Liver (tissue), 9 donors: ENCODE measurements around the gene SLC6A16. TPM values are rescaled to one million over a fixed set of nuclear protein-coding genes. Genes with fewer than 3 reads are reported as not detected.

Experiments used
- DNase-seq: peaks from one replicate; pipeline ENCODE4 v3.0.0-alpha.2; 2017; ENCODE audit warnings: low spot score
- H3K27ac ChIP-seq, 2 donors: one replicate each; pipeline ENCODE4 v1.7.0; 2013; ENCODE audit warnings: inconsistent platforms in 2 of 2, low read length in 2 of 2, control low read depth in 1 of 2, low read depth in 1 of 2, mild to moderate bottlenecking in 1 of 2
- H3K27me3 ChIP-seq, 4 donors: one replicate each; pipeline versions ENCODE4 v1.6.1 to v1.7.0; 2013; ENCODE audit warnings: low read length in 3 of 4, inconsistent platforms in 1 of 4, mild to moderate bottlenecking in 1 of 4, moderate library complexity in 1 of 4; ENCODE audit not compliant: control insufficient read depth in 4 of 4, insufficient read depth in 4 of 4
- H3K36me3 ChIP-seq, 4 donors: one replicate each; pipeline versions ENCODE4 v1.6.1 to v1.7.0; 2013; ENCODE audit warnings: low read length in 3 of 4, mild to moderate bottlenecking in 3 of 4, low read depth in 1 of 4, moderate library complexity in 1 of 4; ENCODE audit not compliant: control insufficient read depth in 4 of 4, insufficient read depth in 3 of 4
- H3K4me1 ChIP-seq, 4 donors: one replicate each; pipeline versions ENCODE4 v1.6.1 to v1.7.0; 2013; ENCODE audit warnings: low read length in 3 of 4, mild to moderate bottlenecking in 3 of 4, moderate library complexity in 1 of 4; ENCODE audit not compliant: control insufficient read depth in 4 of 4, insufficient read depth in 4 of 4
- H3K4me3 ChIP-seq, 3 donors: one replicate each; pipeline versions ENCODE4 v1.6.1 to v1.7.0; 2013; ENCODE audit warnings: low read length in 3 of 3, control low read depth in 1 of 3, low read depth in 1 of 3, mild to moderate bottlenecking in 1 of 3
- H3K9ac ChIP-seq, 2 donors: one replicate each; pipeline ENCODE4 v1.7.0; 2013; ENCODE audit warnings: low read length in 2 of 2, mild to moderate bottlenecking in 2 of 2, moderate library complexity in 2 of 2, control low read depth in 1 of 2, low read depth in 1 of 2
- H3K9me3 ChIP-seq, 4 donors: one replicate each; pipeline versions ENCODE4 v1.6.1 to v1.7.0; 2013; ENCODE audit warnings: low read length in 3 of 4; ENCODE audit not compliant: control insufficient read depth in 4 of 4
- EGR1 ChIP-seq, 2 donors: IDR thresholded peaks; 2 replicates each; pipeline ENCODE4 v1.6.1; 2016 to 2018; ENCODE audit warnings: antibody characterized with exemption in 2 of 2, low read depth in 2 of 2
- FOXA1 ChIP-seq: IDR thresholded peaks from 2 replicates; pipeline ENCODE4 v1.6.1; 2016; ENCODE audit warnings: antibody characterized with exemption
- FOXA2 ChIP-seq: IDR thresholded peaks from 2 replicates; pipeline ENCODE4 v1.6.1; 2016; ENCODE audit warnings: antibody characterized with exemption
- HNF4A ChIP-seq, 2 donors: conservative IDR thresholded peaks; 2 replicates each; pipeline ENCODE4 v1.6.1; 2016; ENCODE audit warnings: antibody characterized with exemption in 2 of 2, mild to moderate bottlenecking in 2 of 2
- JUND ChIP-seq, 2 donors: IDR thresholded peaks; 2 replicates each; pipeline ENCODE4 v1.6.1; 2016; ENCODE audit warnings: antibody characterized with exemption in 2 of 2
- RAD21 ChIP-seq, 2 donors: IDR thresholded peaks; 2 replicates each; pipeline ENCODE4 v1.6.1; 2016; ENCODE audit warnings: antibody characterized with exemption in 2 of 2, mild to moderate bottlenecking in 2 of 2
- REST ChIP-seq: IDR thresholded peaks from 2 replicates; pipeline ENCODE4 v1.6.1; 2016; ENCODE audit warnings: antibody characterized with exemption, mild to moderate bottlenecking
- RXRA ChIP-seq, 2 donors: IDR thresholded peaks; 2 replicates each; pipeline ENCODE4 v1.6.1; 2017 to 2018; ENCODE audit warnings: antibody characterized with exemption in 2 of 2, mild to moderate bottlenecking in 1 of 2
- TAF1 ChIP-seq: conservative IDR thresholded peaks from 2 replicates; pipeline ENCODE4 v1.6.1; 2016; ENCODE audit warnings: antibody characterized with exemption, mild to moderate bottlenecking
- YY1 ChIP-seq: IDR thresholded peaks from 2 replicates; pipeline ENCODE4 v1.6.1; 2016; ENCODE audit warnings: antibody characterized with exemption, mild to moderate bottlenecking
- WGBS: extraction: QIAGEN DNeasy Blood & Tissue Kit; methylation state at CpG from one replicate; pipeline ENCODE4 v1.1.7; 2013; 5-methylcytosine and 5-hydroxymethylcytosine counted together
- polyA plus RNA-seq, 2 donors: library from polyadenylated mRNA; stranded (reverse) in 1 of 2; unstranded in 1 of 2; fragments of 200-250 nt in 1 of 2; fragments of >200 nt in 1 of 2; fragmentation: Nextera tagmentation in 1 of 2; extraction: Ambion mirVana in 1 of 2; gene quantifications; one replicate each; pipeline versions ENCODE4 v1.2.1 to v1.2.3, GENCODE V29; 2013 to 2015
- total RNA-seq, 2 donors: library from RNA; depleted of rRNA; stranded (reverse); fragments of >200 nt; gene quantifications; one replicate each; pipeline ENCODE4 v1.2.3, GENCODE V29; 2014
- TF ChIP-seq, protein P1 (sequence below): IDR thresholded peaks from 2 replicates; pipeline ENCODE4 v1.6.1; 2016; ENCODE audit warnings: antibody characterized with exemption
- TF ChIP-seq, protein P2 (sequence below): IDR thresholded peaks from 2 replicates; pipeline ENCODE4 v1.6.1; 2016; ENCODE audit warnings: antibody characterized with exemption
- TF ChIP-seq, protein P3 (sequence below): IDR thresholded peaks from 2 replicates; pipeline ENCODE4 v1.6.1; 2016; ENCODE audit warnings: antibody characterized with exemption
- TF ChIP-seq, protein P4 (sequence below): fragments of 150-350 bp; IDR thresholded peaks from 2 replicates; pipeline ENCODE4 v1.5.1; 2017; ENCODE audit warnings: improper control_type of control experiment, low read depth, low read length; ENCODE audit not compliant: missing input control
- donor health status: healthy.
- donor health status: healthy.
- donor health status: healthy.
- donor health status: healthy.
- donor health status: healthy.

Gene SLC6A16
- total and polyA plus RNA-seq, 4 donors = 0.19 to 2.7 (median 1.5) TPM

GRCh38 chr19:49364083-49364737, 39.2 kb upstream of the SLC6A16 start:
- Histone ChIP-seq H3K9ac (no peak overlapping the region), H3K4me1 (peaks cover 5 to 20% (median 9%) of the 10 kb centered on the region in 4 donors), H3K36me3 (no peaks in the 10 kb centered on the region), H3K4me3 (no peak overlapping the region), H3K27ac (no peak overlapping the region), H3K9me3 (peaks cover 0 to 6% (median 3%) of the 10 kb centered on the region in 4 donors), H3K27me3 (no peaks in the 10 kb centered on the region)
- TF ChIP-seq, protein P1, sequence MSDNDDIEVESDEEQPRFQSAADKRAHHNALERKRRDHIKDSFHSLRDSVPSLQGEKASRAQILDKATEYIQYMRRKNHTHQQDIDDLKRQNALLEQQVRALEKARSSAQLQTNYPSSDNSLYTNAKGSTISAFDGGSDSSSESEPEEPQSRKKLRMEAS = no peak
- TF ChIP-seq, protein P2, sequence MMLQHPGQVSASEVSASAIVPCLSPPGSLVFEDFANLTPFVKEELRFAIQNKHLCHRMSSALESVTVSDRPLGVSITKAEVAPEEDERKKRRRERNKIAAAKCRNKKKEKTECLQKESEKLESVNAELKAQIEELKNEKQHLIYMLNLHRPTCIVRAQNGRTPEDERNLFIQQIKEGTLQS = no peak
- TF ChIP-seq REST = no peak
- no peak for TF ChIP-seq HNF4A (conservative IDR thresholded peaks at IDR 0.05)
- TF ChIP-seq, protein P3, sequence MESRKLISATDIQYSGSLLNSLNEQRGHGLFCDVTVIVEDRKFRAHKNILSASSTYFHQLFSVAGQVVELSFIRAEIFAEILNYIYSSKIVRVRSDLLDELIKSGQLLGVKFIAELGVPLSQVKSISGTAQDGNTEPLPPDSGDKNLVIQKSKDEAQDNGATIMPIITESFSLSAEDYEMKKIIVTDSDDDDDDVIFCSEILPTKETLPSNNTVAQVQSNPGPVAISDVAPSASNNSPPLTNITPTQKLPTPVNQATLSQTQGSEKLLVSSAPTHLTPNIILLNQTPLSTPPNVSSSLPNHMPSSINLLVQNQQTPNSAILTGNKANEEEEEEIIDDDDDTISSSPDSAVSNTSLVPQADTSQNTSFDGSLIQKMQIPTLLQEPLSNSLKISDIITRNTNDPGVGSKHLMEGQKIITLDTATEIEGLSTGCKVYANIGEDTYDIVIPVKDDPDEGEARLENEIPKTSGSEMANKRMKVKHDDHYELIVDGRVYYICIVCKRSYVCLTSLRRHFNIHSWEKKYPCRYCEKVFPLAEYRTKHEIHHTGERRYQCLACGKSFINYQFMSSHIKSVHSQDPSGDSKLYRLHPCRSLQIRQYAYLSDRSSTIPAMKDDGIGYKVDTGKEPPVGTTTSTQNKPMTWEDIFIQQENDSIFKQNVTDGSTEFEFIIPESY = no peak
- no peak for DNase-seq
- WGBS = 73% methylated on average over 27 of the region's 27 CpGs

DNA sequence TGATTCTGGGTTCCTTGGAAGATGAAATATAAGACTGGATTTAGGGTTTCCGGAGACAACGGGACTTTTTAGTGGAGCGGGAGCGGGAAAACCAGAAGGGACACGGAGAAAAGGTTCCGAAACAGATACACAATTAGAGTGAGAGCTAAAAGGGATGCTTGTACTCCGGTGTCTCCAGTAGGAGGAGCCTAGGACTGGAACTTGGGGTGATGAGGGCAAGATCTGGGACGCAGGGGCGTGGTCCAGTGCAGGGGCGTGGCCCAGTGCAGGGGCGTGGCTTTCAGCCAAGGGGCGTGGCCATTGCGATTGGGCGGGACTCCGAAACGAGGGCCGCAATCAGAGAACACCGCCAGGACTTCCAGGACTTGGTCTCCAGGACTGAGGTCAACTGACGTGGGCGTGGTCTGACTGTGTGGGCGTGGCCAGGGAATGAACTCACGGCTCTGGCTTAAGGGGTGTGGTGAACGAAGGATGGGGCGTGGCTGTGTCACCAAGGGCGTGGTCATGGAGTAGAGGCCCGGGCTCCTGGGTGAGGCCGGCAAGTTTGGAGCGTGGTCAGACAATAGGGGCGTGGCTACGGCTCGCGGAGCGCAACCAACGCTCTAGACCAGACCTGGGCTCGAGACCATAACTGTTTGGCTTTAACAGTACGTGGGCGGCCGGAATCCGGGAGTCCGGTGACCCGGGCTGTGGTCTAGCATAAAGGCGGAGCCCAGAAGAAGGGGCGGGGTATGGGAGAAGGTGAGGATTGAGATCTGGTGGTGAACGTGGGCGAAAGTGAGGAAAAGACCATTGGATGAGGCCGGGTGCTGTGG, 38.5 kb upstream of the SLC6A16 start, which contains the start of gene DKKL1:
DKKL1 (plus strand) TSS at position 610 of the 815 bp plus-strand sequence; CDS start at position 732, 122 bp downstream.
- Histone ChIP-seq H3K36me3 (no peaks in the 10 kb centered on the region), H3K4me1 (peaks cover 5 to 20% (median 9%) of the 10 kb centered on the region in 4 donors), H3K9me3 (no peaks in the 10 kb centered on the region), H3K27me3 (no peaks in the 10 kb centered on the region), H3K4me3 (peak within 1 kb of the TSS in 2 of 3 donors; percentile 4 to 9), H3K27ac (peak within 1 kb of the TSS; percentile 78 to 88), H3K9ac (peak within 1 kb of the TSS in 1 of 2 donors; percentile 45)
- 4% methylated on average over 46 of the region's 46 CpGs for WGBS
- DNase-seq = peak; percentile 86
- TF ChIP-seq JUND (IDR thresholded peaks at IDR 0.05) (peak; percentile 45 to 71), YY1 (peak; percentile 47), FOXA2 (no peak), RXRA (IDR thresholded peaks at IDR 0.05) (peak; percentile 64 to 72), RAD21 (IDR thresholded peaks at IDR 0.05) (peak in 1 of 2 donors; percentile 27), HNF4A (conservative IDR thresholded peaks at IDR 0.05) (peak; percentile 34 to 49), TAF1 (no peak), EGR1 (IDR thresholded peaks at IDR 0.05; ENCODE audit: low read depth in 2 of 2) (peak; percentile 70 to 89), FOXA1 (no peak), REST (peak; percentile 46)
- TF ChIP-seq, protein P1 = peak; percentile 66
- TF ChIP-seq, protein P3 = no peak
- TF ChIP-seq, protein P4, sequence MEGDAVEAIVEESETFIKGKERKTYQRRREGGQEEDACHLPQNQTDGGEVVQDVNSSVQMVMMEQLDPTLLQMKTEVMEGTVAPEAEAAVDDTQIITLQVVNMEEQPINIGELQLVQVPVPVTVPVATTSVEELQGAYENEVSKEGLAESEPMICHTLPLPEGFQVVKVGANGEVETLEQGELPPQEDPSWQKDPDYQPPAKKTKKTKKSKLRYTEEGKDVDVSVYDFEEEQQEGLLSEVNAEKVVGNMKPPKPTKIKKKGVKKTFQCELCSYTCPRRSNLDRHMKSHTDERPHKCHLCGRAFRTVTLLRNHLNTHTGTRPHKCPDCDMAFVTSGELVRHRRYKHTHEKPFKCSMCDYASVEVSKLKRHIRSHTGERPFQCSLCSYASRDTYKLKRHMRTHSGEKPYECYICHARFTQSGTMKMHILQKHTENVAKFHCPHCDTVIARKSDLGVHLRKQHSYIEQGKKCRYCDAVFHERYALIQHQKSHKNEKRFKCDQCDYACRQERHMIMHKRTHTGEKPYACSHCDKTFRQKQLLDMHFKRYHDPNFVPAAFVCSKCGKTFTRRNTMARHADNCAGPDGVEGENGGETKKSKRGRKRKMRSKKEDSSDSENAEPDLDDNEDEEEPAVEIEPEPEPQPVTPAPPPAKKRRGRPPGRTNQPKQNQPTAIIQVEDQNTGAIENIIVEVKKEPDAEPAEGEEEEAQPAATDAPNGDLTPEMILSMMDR = no peak
